Suprapubic skin (tissue), 4 donors: Measurements from ENCODE around the gene NMNAT2. TPM values are rescaled to one million over a fixed set of nuclear protein-coding genes. Genes with fewer than 3 reads are reported as not detected.

ENCODE experiments used
- DNase-seq, 2 donors: peaks; one replicate each; pipeline ENCODE4 v3.0.0-alpha.2; 2019; ENCODE audit warnings: low spot score in 2 of 2
- H3K27ac ChIP-seq: fragments of 200-600 bp; sonication (generic); one replicate; pipeline ENCODE4 v1.5.1; 2019
- H3K27me3 ChIP-seq: fragments of 200-600 bp; sonication (generic); one replicate; pipeline ENCODE4 v1.5.1; 2019
- H3K36me3 ChIP-seq: fragments of 200-600 bp; sonication (generic); one replicate; pipeline ENCODE4 v1.5.1; 2019
- H3K4me1 ChIP-seq: fragments of 200-600 bp; sonication (generic); one replicate; pipeline ENCODE4 v1.5.1; 2019
- H3K4me3 ChIP-seq: fragments of 200-600 bp; sonication (generic); one replicate; pipeline ENCODE4 v1.5.1; 2019; ENCODE audit warnings: mild to moderate bottlenecking
- H3K9me3 ChIP-seq: fragments of 200-600 bp; sonication (generic); one replicate; pipeline ENCODE4 v1.5.1; 2019
- EP300 ChIP-seq: sonication (generic); formaldehyde crosslinking; IDR thresholded peaks from one replicate; pipeline ENCODE4 v1.6.1; 2017; ENCODE audit warnings: antibody characterized with exemption
- POLR2A ChIP-seq, 2 donors: fragments of 450-650 bp; IDR thresholded peaks; one replicate each; pipeline ENCODE4 v1.6.1; 2017; ENCODE audit warnings: antibody characterized with exemption in 2 of 2, mild to moderate bottlenecking in 2 of 2, moderate library complexity in 2 of 2
- POLR2AphosphoS5 ChIP-seq, 3 donors: sonication (generic); formaldehyde crosslinking; IDR thresholded peaks; one replicate each; pipeline ENCODE4 v1.6.1; 2017; ENCODE audit warnings: antibody characterized with exemption in 3 of 3
- WGBS: methylation state at CpG from one replicate; pipeline ENCODE4 v1.1.5; 2018; 5-methylcytosine and 5-hydroxymethylcytosine counted together
- total RNA-seq, 4 donors: library from RNA; depleted of rRNA; stranded (reverse); fragments of >200 nt; gene quantifications; one replicate each; pipeline ENCODE4 v1.1.0, GENCODE V29; 2016
- TF ChIP-seq, protein P1 (sequence below), 2 donors: fragments of 200-600 bp in 1 of 2; fragments of 450-650 bp in 1 of 2; sonication (generic) in 1 of 2; IDR thresholded peaks; one replicate each; pipeline ENCODE4 v1.5.1; 2016 to 2019; ENCODE audit warnings: antibody characterized with exemption in 2 of 2, mild to moderate bottlenecking in 1 of 2, moderate library complexity in 1 of 2

Gene NMNAT2
- total RNA-seq, 4 donors from 2014 or later, result 0.48 to 0.81 (median 0.68) TPM

DNA sequence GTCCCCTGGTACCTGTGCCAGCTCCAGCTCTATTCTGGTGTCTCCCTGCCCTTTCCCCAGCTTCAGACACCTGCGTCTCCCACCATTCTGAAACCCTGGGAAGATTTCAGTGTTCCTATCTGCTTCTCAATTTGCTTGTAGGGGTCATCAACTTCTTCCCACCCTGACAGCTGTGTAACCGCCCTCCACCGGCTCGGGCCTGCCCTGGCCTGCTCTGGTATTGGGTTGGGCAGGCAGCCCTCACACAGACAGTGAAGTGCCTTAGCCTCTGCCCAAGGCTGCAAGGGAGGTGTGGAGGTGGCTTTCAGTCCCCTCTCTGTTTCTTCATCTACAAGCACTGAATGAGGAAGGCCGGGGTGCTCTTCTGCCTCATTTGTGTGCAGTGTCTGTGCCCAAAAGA is 134.9 kb downstream of the NMNAT2 start:
- no peak overlapping the region for H3K4me3 ChIP-seq
- WGBS, result 74% methylated on average over 5 of the region's 5 CpGs
- H3K9me3 ChIP-seq, result no peaks in the 10 kb centered on the region
- H3K36me3 ChIP-seq, result no peaks in the 10 kb centered on the region
- H3K27me3 ChIP-seq, result no peaks in the 10 kb centered on the region
- peaks cover 52% of the 10 kb centered on the region for H3K4me1 ChIP-seq
- no peak overlapping the region for H3K27ac ChIP-seq
- no peak for DNase-seq
- TF ChIP-seq POLR2AphosphoS5 (IDR thresholded peaks at IDR 0.05), result no peak
- TF ChIP-seq EP300, result no peak
- no peak for TF ChIP-seq POLR2A (IDR thresholded peaks at IDR 0.05)
- TF ChIP-seq, protein P1, sequence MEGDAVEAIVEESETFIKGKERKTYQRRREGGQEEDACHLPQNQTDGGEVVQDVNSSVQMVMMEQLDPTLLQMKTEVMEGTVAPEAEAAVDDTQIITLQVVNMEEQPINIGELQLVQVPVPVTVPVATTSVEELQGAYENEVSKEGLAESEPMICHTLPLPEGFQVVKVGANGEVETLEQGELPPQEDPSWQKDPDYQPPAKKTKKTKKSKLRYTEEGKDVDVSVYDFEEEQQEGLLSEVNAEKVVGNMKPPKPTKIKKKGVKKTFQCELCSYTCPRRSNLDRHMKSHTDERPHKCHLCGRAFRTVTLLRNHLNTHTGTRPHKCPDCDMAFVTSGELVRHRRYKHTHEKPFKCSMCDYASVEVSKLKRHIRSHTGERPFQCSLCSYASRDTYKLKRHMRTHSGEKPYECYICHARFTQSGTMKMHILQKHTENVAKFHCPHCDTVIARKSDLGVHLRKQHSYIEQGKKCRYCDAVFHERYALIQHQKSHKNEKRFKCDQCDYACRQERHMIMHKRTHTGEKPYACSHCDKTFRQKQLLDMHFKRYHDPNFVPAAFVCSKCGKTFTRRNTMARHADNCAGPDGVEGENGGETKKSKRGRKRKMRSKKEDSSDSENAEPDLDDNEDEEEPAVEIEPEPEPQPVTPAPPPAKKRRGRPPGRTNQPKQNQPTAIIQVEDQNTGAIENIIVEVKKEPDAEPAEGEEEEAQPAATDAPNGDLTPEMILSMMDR (IDR thresholded peaks at IDR 0.05), result no peak

DNA sequence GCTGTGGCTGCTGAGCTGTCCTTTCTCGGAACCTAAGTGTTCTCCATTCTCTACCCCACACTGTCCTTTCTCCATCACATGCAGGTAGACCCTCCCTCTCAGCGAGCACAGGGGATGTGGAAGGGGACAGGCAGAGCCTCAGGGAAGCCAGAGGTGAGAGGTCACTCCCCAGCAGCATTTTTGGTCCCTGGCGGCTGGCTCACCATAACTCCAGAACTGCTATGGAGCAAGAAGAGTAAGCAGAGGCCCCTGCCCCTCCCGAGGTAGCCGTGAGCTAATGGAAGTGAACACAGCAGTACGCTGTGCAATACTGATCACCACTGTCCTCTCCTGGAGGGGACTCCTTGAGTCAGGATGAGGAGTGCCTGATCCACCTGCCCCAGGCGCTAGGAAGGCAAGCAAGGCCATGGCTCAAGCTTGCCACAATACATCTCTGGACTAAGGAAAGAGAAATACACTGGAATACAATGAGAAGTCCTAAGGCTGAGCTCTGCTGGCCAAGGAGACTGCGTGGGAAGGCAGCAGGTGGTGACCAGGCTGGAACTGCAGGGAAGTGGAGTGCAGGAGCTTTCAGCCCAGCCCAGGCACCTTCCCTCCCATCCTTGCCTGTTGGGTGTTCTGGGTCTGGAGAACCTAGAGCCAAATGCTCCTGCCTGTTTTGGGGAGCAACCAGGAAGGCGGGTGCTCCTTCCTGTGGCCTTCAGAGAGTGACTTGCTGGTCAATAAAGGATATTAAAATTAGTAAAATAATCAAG is 135.9 kb downstream of the NMNAT2 start:
- Histone ChIP-seq H3K4me1 (peaks cover 61% of the 10 kb centered on the region), H3K27me3 (no peaks in the 10 kb centered on the region), H3K36me3 (no peaks in the 10 kb centered on the region), H3K4me3 (no peak overlapping the region), H3K9me3 (no peaks in the 10 kb centered on the region), H3K27ac (peak overlapping the region; percentile 58)
- DNase-seq, result no peak
- 86% methylated on average over 9 of the region's 9 CpGs for WGBS
- TF ChIP-seq EP300 (no peak), POLR2A (IDR thresholded peaks at IDR 0.05) (no peak)
- TF ChIP-seq, protein P1 (IDR thresholded peaks at IDR 0.05), result no peak

DNA sequence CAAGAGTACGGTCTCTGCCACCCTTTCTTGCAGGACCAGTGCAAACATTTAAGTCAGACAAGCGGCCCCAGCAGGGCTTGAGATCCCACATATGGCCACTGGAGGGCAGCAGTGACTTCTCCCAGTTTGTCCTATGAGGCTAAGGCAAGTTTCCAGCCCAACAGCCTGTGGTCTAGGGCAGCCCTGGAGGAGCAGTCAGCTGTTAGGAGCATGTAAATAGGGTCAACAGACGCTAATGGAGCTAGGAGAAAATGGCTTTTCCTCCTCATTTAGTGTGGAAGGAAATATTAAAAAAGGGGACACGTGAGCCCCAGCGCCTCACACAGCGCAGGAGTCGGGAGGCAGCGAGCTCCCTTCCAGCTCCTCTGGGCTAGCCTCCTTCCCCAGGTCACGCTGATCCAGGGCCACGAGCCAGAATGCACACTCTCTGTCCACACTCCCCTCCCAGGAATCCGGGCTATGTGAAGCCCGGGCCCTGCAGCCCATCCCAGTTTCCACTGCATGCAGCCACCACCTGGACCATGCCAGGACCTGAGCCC is 136.6 kb downstream of the NMNAT2 start:
- DNase-seq, result peak; percentile 95
- Histone ChIP-seq H3K4me1 (peaks cover 61% of the 10 kb centered on the region), H3K4me3 (no peak overlapping the region), H3K27me3 (no peaks in the 10 kb centered on the region), H3K27ac (peak overlapping the region; percentile 58), H3K9me3 (no peaks in the 10 kb centered on the region), H3K36me3 (no peaks in the 10 kb centered on the region)
- 34% methylated on average over 11 of the region's 12 CpGs for WGBS
- TF ChIP-seq, protein P1 (IDR thresholded peaks at IDR 0.05), result peak; percentile 87 to 92
- no peak for TF ChIP-seq POLR2AphosphoS5 (IDR thresholded peaks at IDR 0.05)

DNA sequence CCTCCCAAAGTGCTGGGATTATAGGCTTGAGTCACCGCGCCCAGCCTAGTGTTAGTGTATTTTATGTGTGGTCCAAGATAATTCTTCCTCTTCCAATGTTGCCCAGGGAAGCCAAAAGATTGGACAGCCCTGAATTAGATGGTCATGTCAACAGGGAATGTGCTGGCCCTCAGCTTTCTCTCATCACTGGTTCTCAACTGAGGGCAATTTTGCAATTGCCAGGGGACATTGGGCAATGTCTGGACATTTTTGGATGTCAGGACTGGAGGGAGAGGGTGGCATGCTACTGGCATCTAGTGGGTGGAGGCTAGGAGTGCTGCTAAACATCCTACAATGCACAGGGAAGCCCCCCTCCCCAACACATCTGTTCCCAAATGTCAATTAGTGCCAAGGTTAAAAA is 137.1 kb downstream of the NMNAT2 start:
- Histone ChIP-seq H3K4me3 (no peak overlapping the region), H3K27me3 (no peaks in the 10 kb centered on the region), H3K4me1 (peaks cover 61% of the 10 kb centered on the region), H3K36me3 (no peaks in the 10 kb centered on the region), H3K9me3 (no peaks in the 10 kb centered on the region), H3K27ac (peak overlapping the region; percentile 6)
- no CpG with 5 or more reads among the region's 2 CpGs for WGBS
- peak; percentile 61 to 96 (median 84) for TF ChIP-seq POLR2AphosphoS5 (IDR thresholded peaks at IDR 0.05)
- TF ChIP-seq, protein P1 (IDR thresholded peaks at IDR 0.05), result no peak
- peak in 1 of 2 donors; percentile 85 for DNase-seq

DNA sequence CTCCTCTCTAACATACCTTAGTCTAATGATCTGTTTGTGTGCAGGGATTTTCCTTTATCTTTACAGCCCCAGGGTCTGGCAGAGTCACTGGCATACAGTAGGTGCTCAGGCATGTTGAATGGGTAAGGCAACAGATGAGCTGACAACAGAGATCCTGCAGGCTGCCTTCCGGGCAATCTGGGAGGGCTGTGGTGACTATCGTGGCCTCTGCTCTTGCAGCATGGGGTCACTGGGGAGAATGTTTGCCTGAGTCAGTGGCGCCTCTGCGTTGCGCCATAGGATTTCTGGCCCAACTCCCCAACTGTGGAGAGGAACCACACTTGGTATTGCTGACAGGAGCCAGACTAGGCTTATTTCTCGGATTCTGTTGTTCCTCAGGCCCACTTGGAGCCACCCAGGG is 138.3 kb downstream of the NMNAT2 start:
- no peak for TF ChIP-seq POLR2A (IDR thresholded peaks at IDR 0.05)
- TF ChIP-seq, protein P1 (IDR thresholded peaks at IDR 0.05), result no peak
- no peak for TF ChIP-seq EP300
- TF ChIP-seq POLR2AphosphoS5 (IDR thresholded peaks at IDR 0.05), result no peak
- Histone ChIP-seq H3K27ac (peak overlapping the region; percentile 64), H3K9me3 (no peaks in the 10 kb centered on the region), H3K4me3 (no peak overlapping the region), H3K4me1 (peaks cover 61% of the 10 kb centered on the region), H3K27me3 (no peaks in the 10 kb centered on the region), H3K36me3 (no peaks in the 10 kb centered on the region)
- no peak for DNase-seq
- 54% methylated on average over 6 of the region's 6 CpGs for WGBS
